ENCODE results near the gene LRP1B. TPM values are rescaled to one million over a fixed set of nuclear protein-coding genes. Genes with fewer than 3 reads are reported as not detected.

LRP1B gene
- total RNA-seq, 1 experiment from 2014 or later: 0.52 TPM

- TF ChIP-seq, protein P1, sequence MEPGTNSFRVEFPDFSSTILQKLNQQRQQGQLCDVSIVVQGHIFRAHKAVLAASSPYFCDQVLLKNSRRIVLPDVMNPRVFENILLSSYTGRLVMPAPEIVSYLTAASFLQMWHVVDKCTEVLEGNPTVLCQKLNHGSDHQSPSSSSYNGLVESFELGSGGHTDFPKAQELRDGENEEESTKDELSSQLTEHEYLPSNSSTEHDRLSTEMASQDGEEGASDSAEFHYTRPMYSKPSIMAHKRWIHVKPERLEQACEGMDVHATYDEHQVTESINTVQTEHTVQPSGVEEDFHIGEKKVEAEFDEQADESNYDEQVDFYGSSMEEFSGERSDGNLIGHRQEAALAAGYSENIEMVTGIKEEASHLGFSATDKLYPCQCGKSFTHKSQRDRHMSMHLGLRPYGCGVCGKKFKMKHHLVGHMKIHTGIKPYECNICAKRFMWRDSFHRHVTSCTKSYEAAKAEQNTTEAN (CRISPR knock-in tag; IDR thresholded peaks at IDR 0.05): no peak
- TF ChIP-seq EMX1 (CRISPR knock-in tag; IDR thresholded peaks at IDR 0.05) (no peak), AFF4 (CRISPR knock-in tag; IDR thresholded peaks at IDR 0.05; ENCODE audit: borderline replicate concordance) (no peak), NR3C1 (CRISPR knock-in tag; conservative IDR thresholded peaks at IDR 0.05; ENCODE audit: low read depth) (no peak), TP53 (CRISPR knock-in tag; IDR thresholded peaks at IDR 0.05) (no peak), MLX (CRISPR knock-in tag; IDR thresholded peaks at IDR 0.05) (no peak), MXD4 (CRISPR knock-in tag; IDR thresholded peaks at IDR 0.05; ENCODE audit: borderline replicate concordance) (no peak), TEAD1 (CRISPR knock-in tag; IDR thresholded peaks at IDR 0.05) (no peak)
Observed at GRCh38 chr2:140791802-140792201, 1339.0 kb downstream of the LRP1B start (continued).

GRCh38 chr2:140786585-140786984, 1344.2 kb downstream of the LRP1B start:
- DNase-seq (ENCODE audit: low spot score): no peak
- peaks cover 29% of the 10 kb centered on the region for H3K4me1 Mint-ChIP-seq
- H3K27me3 Mint-ChIP-seq (ENCODE audit: low read depth): no peaks in the 10 kb centered on the region
- no peak for TF ChIP-seq FOXJ3 (CRISPR knock-in tag; IDR thresholded peaks at IDR 0.05; ENCODE audit: borderline replicate concordance)
- no peak for TF ChIP-seq CREB1 (CRISPR knock-in tag; IDR thresholded peaks at IDR 0.05)
- H3K4me3 Mint-ChIP-seq: no peak overlapping the region
- no peaks in the 10 kb centered on the region for H3K36me3 Mint-ChIP-seq
- peaks cover 8% of the 10 kb centered on the region for H3K9me3 Mint-ChIP-seq
- POLR2A ChIA-PET: no interaction called here
- H3K27ac Mint-ChIP-seq: peak overlapping the region; percentile 1; the same call in 1 of the 2 replicates
- ATAC-seq: peak; percentile 64
- CTCF ChIA-PET: interaction anchor here (0.7 kb wide), 1 partner anchor 22 kb away, joined by 3 read pairs; no protein-coding TSS in a partner anchor

GRCh38 chr2:140775411-140775810, 1355.4 kb downstream of the LRP1B start:
- Mint-ChIP-seq H3K36me3 (no peaks in the 10 kb centered on the region), H3K27ac (no peak overlapping the region), H3K27me3 (ENCODE audit: low read depth) (no peaks in the 10 kb centered on the region), H3K4me3 (no peak overlapping the region), H3K9me3 (no peaks in the 10 kb centered on the region), H3K4me1 (no peaks in the 10 kb centered on the region)
- no peak for DNase-seq (ENCODE audit: low spot score)
- ATAC-seq: no peak
- ChIA-PET POLR2A (no interaction called here), CTCF (no interaction called here)
- TF ChIP-seq ZNF121 (CRISPR knock-in tag; IDR thresholded peaks at IDR 0.05) (no peak), GTF2I (CRISPR knock-in tag; conservative IDR thresholded peaks at IDR 0.05) (no peak), IRF2 (CRISPR knock-in tag; IDR thresholded peaks at IDR 0.05; ENCODE audit: borderline replicate concordance, low read depth) (no peak), CREB1 (CRISPR knock-in tag; IDR thresholded peaks at IDR 0.05) (no peak), ZMAT4 (CRISPR knock-in tag; IDR thresholded peaks at IDR 0.05) (no peak), MAX (CRISPR knock-in tag; IDR thresholded peaks at IDR 0.05) (no peak), JAZF1 (CRISPR knock-in tag; IDR thresholded peaks at IDR 0.05) (no peak), ZNF671 (CRISPR knock-in tag; IDR thresholded peaks at IDR 0.05) (no peak), CBFB (CRISPR knock-in tag; IDR thresholded peaks at IDR 0.05; ENCODE audit: low read depth) (no peak), TCF7 (CRISPR knock-in tag; IDR thresholded peaks at IDR 0.05; ENCODE audit: low read depth) (no peak), CDX4 (CRISPR knock-in tag; IDR thresholded peaks at IDR 0.05; ENCODE audit: borderline replicate concordance) (no peak), RORB (CRISPR knock-in tag; IDR thresholded peaks at IDR 0.05) (no peak), ZNF232 (CRISPR knock-in tag; IDR thresholded peaks at IDR 0.05) (no peak), FOXP1 (CRISPR knock-in tag; IDR thresholded peaks at IDR 0.05; ENCODE audit: borderline replicate concordance) (no peak), MXD4 (CRISPR knock-in tag; IDR thresholded peaks at IDR 0.05; ENCODE audit: borderline replicate concordance) (no peak)
- TF ChIP-seq, protein P2, sequence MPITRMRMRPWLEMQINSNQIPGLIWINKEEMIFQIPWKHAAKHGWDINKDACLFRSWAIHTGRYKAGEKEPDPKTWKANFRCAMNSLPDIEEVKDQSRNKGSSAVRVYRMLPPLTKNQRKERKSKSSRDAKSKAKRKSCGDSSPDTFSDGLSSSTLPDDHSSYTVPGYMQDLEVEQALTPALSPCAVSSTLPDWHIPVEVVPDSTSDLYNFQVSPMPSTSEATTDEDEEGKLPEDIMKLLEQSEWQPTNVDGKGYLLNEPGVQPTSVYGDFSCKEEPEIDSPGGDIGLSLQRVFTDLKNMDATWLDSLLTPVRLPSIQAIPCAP (CRISPR knock-in tag; IDR thresholded peaks at IDR 0.05): no peak

All from WTC11 (cell line).